Fibroblast of mammary gland (primary cell): ENCODE results near the gene TEAD1.
"Not testable (repeated sequence)": the region's sequence is repeated elsewhere in the genome, so short reads cannot be mapped to it uniquely, and the experiment has no call there.

Experiments
- DNase-seq: peaks from one replicate; pipeline ENCODE4 v3.0.0-alpha.2; 2010; ENCODE audit warnings: low read depth
- H3K4me3 ChIP-seq: 2 replicates; pipeline ENCODE4 v1.5.1; 2011; ENCODE audit warnings: low read depth, mild to moderate bottlenecking, low read length, moderate library complexity; ENCODE audit not compliant: control insufficient read depth
- TF ChIP-seq, protein P1 (sequence below): conservative IDR thresholded peaks from 2 replicates; pipeline ENCODE4 v1.5.1; 2011; ENCODE audit warnings: low read depth, low read length, inconsistent platforms; ENCODE audit not compliant: control insufficient read depth, insufficient read depth

The TEAD1 gene

DNA sequence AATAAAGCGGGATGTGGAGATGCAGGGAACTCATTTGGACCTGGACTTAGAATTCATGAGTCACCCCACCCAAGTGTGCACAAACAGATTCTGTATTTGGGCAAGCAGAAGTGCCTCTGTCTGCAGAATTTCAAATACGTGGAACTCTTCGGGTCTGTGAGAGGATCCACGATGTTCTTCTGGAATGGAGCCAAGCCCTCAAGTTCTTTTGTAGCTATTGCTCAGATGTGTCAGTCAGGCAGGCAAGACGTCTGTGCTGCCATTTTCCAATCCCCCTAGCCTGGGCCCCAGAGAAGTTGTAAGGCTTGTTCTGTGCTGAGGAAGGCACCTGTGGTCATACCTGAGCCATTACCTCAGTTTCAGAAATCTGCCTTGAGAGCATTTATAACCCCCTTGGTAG lies 202.1 kb downstream of the TEAD1 start:
- TF ChIP-seq, protein P1, sequence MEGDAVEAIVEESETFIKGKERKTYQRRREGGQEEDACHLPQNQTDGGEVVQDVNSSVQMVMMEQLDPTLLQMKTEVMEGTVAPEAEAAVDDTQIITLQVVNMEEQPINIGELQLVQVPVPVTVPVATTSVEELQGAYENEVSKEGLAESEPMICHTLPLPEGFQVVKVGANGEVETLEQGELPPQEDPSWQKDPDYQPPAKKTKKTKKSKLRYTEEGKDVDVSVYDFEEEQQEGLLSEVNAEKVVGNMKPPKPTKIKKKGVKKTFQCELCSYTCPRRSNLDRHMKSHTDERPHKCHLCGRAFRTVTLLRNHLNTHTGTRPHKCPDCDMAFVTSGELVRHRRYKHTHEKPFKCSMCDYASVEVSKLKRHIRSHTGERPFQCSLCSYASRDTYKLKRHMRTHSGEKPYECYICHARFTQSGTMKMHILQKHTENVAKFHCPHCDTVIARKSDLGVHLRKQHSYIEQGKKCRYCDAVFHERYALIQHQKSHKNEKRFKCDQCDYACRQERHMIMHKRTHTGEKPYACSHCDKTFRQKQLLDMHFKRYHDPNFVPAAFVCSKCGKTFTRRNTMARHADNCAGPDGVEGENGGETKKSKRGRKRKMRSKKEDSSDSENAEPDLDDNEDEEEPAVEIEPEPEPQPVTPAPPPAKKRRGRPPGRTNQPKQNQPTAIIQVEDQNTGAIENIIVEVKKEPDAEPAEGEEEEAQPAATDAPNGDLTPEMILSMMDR, result no peak
- no peak overlapping the region for H3K4me3 ChIP-seq
- DNase-seq, result peak; percentile 29

DNA sequence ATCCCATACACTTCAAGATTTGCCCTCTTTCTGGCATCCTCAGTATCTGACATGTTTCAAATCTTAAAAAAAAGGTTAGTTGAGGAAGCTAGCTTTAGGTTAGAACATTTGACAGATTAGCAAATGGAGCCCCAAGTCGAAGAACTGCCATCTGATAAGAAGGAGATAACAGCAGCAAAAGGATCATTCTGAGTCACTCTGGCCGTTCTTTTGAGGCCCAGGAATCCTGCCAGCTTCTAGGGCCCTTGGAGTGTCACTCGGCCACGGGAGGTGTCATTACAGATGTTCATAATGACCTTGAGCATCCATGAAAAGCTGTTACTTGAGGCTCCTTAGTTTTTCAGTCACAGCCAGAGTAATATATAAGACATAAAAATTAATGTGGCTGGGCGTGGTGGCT lies 202.8 kb downstream of the TEAD1 start:
- TF ChIP-seq, protein P1, result no peak
- DNase-seq, result no peak
- H3K4me3 ChIP-seq, result no peak overlapping the region

DNA sequence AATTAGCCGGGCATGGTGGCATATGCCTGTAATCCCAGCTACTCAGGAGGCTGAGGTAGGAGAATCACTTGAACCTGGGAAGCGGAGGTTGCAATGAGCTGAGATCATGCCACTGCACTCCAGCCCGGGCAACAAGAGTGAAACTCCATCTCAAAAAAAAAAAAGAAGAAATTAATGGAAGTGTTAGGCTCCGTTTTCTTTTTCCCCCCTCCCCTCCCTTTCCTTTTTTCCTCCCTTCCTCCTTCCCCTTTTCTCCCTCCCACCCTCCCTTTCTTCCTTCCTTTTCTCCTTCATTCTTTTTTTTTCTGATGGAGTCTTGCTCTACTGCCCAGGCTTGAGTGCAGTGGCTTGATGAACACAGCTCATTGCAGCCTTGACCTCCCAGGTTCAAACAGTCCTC lies 203.3 kb downstream of the TEAD1 start:
- not testable (repeated sequence) for H3K4me3 ChIP-seq, DNase-seq

DNA sequence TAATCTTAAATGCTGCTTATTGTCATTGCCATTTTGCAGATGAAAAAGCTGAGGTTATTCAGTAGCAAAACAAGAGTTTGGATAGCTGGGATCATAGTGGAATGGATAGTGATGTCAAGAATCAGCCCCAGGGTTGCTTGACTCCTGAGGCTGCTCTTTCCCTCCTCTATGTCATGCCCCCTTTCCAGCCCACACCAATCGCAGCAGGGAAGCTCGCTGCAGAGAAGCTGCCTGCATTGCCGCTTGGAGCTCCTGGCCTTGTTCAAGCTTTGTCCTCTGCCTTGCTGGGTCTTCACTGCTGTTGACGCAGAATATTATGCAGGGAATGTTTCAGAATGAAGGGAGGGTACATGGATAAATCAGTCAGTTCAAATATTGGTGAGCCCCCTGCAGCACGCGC lies 206.1 kb downstream of the TEAD1 start:
- no peak overlapping the region for H3K4me3 ChIP-seq
- DNase-seq, result no peak
- TF ChIP-seq, protein P1, result no peak

DNA sequence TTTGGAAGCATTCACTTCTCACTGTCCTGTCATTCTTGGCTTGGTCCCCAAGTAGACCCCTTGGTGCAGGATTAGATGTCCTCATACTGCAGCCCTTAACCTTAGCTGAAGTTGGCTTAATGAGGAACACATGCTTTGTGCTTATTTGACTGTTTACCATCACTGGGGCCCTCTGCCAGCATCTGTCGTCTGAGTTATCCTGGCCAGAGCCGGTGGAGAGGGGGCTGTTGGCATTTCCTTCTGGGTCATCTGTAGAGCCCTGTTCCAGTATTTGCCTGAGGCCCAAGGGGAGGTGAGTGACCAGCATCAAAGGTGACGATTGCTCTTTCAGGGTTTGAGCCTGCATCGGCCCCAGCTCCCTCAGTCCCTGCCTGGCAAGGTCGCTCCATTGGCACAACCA lies 208.4 kb downstream of the TEAD1 start:
- no peak for DNase-seq
- TF ChIP-seq, protein P1, result no peak
- no peak overlapping the region for H3K4me3 ChIP-seq

DNA sequence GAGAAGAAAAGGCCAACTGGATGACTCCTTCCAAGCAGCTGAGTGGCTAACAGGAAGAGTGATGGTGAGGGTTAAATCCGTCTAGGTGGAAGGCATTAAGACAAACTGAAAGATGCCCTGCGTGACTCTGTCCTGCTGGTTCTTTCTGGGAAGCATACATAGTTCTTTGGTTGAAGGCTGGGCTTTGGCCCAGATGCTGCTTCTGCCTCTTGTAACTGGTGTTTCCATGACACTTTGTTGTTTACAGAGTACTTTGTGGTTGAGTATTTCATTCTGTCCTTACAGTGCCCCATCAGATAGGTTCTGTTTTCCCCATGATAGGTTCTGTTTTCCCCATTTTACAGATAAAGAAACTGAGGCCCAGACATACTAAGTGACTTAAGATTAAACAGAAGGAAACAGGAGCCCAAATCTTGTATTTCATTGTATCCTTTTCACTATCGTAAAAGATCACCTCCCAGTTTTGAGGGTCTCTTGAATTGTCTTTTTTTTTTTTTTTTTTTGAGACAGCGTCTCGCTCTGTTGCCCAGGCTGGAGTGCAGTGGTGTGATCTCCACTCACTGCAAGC lies 210.6 kb downstream of the TEAD1 start:
- DNase-seq, result no peak
- no peak overlapping the region for H3K4me3 ChIP-seq
- TF ChIP-seq, protein P1, result no peak

DNA sequence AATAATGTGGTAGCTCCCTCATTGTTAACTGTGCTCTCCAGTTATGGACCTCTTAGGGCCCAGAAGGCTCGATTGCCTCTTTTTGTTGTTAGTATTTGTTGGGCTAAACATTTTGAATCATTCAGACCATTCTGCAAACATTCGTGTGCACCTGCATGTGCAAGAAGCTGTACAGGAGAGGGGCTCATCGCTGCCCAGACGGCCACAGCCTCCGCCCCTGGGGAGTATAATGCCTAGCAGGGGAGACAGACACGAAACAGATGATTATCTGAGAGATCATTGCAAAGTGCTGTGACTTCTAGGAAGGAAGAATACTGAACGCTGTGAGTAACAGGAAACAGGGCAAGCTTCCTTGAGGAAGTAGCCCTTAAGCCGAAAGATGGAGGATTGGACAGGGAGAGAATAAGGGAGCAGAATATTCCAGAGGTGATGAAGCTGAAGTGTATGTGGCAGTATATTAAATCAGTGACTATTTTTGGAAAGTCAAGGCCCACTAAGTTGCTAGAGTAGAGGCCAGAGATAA lies 211.6 kb downstream of the TEAD1 start:
- no peak for DNase-seq
- no peak overlapping the region for H3K4me3 ChIP-seq
- TF ChIP-seq, protein P1, result no peak
